ENCODE measurements around the gene CATSPERB. TPM values are rescaled to one million over a fixed set of nuclear protein-coding genes. Genes with fewer than 3 reads are reported as not detected.
"Not testable (repeated sequence)": the region's sequence is repeated elsewhere in the genome, so short reads cannot be mapped to it uniquely, and the experiment has no call there.

Gene CATSPERB
- total RNA-seq, 6 experiments from 2014 or later: 0.19 to 0.55 (median 0.38) TPM; not detected in 1

GRCh38 chr14:91743305-91743653 lies 11.4 kb upstream of the CATSPERB start:
- Histone ChIP-seq H3K27me3 (no peaks in the 10 kb centered on the region), H3K4me3 (no peak overlapping the region), H3K27ac (no peak overlapping the region), H3K36me3 (no peaks in the 10 kb centered on the region), H3K4me1 (no peaks in the 10 kb centered on the region), H3K9me3 (no peaks in the 10 kb centered on the region)
- TF ChIP-seq CTCF (IDR thresholded peaks at IDR 0.05) (no peak), POLR2A (IDR thresholded peaks at IDR 0.05) (no peak)
- DNase-seq: no peak
- ATAC-seq: no peak
- intact Hi-C loops (cut with DNase I): no loop called here
- WGBS (ENCODE audit: insufficient coverage, low coverage, low lambda C conversion rate, missing lambda C conversion rate): 65% methylated on average over 2 of the region's 2 CpGs

GRCh38 chr14:91742621-91743304 lies 10.9 kb upstream of the CATSPERB start:
- H3K4me3 ChIP-seq: no peak overlapping the region
- WGBS (ENCODE audit: insufficient coverage, low coverage, low lambda C conversion rate, missing lambda C conversion rate): 73% methylated on average over 1 of the region's 1 CpG
- no peak overlapping the region for H3K27ac ChIP-seq
- ATAC-seq: no peak
- no peaks in the 10 kb centered on the region for H3K27me3 ChIP-seq
- DNase-seq: no peak
- no peaks in the 10 kb centered on the region for H3K36me3 ChIP-seq
- TF ChIP-seq POLR2A (IDR thresholded peaks at IDR 0.05) (no peak), CTCF (IDR thresholded peaks at IDR 0.05) (no peak)
- intact Hi-C loops (cut with DNase I): no loop called here
- no peaks in the 10 kb centered on the region for H3K9me3 ChIP-seq
- no peaks in the 10 kb centered on the region for H3K4me1 ChIP-seq

- H3K4me3 ChIP-seq; H3K36me3 ChIP-seq; H3K4me1 ChIP-seq; H3K9me3 ChIP-seq; DNase-seq; intact Hi-C loops (cut with DNase I); H3K27ac ChIP-seq; ATAC-seq; H3K27me3 ChIP-seq: not testable (repeated sequence)
- WGBS (ENCODE audit: insufficient coverage, low coverage, low lambda C conversion rate, missing lambda C conversion rate): 64% methylated on average over 2 of the region's 2 CpGs
Observed at GRCh38 chr14:91739867-91740266, 8.0 kb upstream of the CATSPERB start.

- Histone ChIP-seq H3K36me3 (no peaks in the 10 kb centered on the region), H3K9me3 (no peaks in the 10 kb centered on the region), H3K4me1 (no peaks in the 10 kb centered on the region), H3K4me3 (no peak overlapping the region), H3K27ac (no peak overlapping the region), H3K27me3 (no peaks in the 10 kb centered on the region)
- DNase-seq: no peak
- WGBS (ENCODE audit: insufficient coverage, low coverage, low lambda C conversion rate, missing lambda C conversion rate): 75% methylated on average over 5 of the region's 5 CpGs
- ATAC-seq: no peak
- intact Hi-C loops (cut with DNase I): no loop called here
- no peak for TF ChIP-seq POLR2A (IDR thresholded peaks at IDR 0.05)
- TF ChIP-seq CTCF (IDR thresholded peaks at IDR 0.05): no peak
Observed at GRCh38 chr14:91737619-91738018, 5.7 kb upstream of the CATSPERB start.

GRCh38 chr14:91732859-91733477 lies 1.1 kb upstream of the CATSPERB start:
- no peaks in the 10 kb centered on the region for H3K4me1 ChIP-seq
- DNase-seq (no peak), ATAC-seq (no peak)
- H3K36me3 ChIP-seq: no peaks in the 10 kb centered on the region
- no peak overlapping the region for H3K27ac ChIP-seq
- H3K4me3 ChIP-seq: no peak overlapping the region
- WGBS (ENCODE audit: insufficient coverage, low coverage, low lambda C conversion rate, missing lambda C conversion rate): 20% methylated on average over 2 of the region's 2 CpGs
- no peaks in the 10 kb centered on the region for H3K27me3 ChIP-seq
- intact Hi-C loops (cut with DNase I): no loop called here
- no peaks in the 10 kb centered on the region for H3K9me3 ChIP-seq
- TF ChIP-seq POLR2A (IDR thresholded peaks at IDR 0.05): no peak
- TF ChIP-seq CTCF (IDR thresholded peaks at IDR 0.05): no peak
